GDM1 (cell line): ENCODE data around the gene CDC42EP5.
"Not testable (repeated sequence)": the region's sequence is repeated elsewhere in the genome, so short reads cannot be mapped to it uniquely, and the experiment has no call there.

Experiments used
- DNase-seq: peaks from one replicate; lab custom pipeline; 2025; lab: John Stamatoyannopoulos, UW

Gene CDC42EP5

GRCh38 chr19:54473071-54473891 lies at the start of gene CDC42EP5:
CDC42EP5 (minus strand) TSS chr19:54473296; CDS start chr19:54465547, 7,749 bp downstream.
- no peak for DNase-seq

- DNase-seq: no peak
Observed at GRCh38 chr19:54521860-54522513, 48.9 kb upstream of the CDC42EP5 start.

- no peak for DNase-seq
Observed at GRCh38 chr19:54521022-54521859, 48.1 kb upstream of the CDC42EP5 start.

GRCh38 chr19:54518844-54519243 lies 45.7 kb upstream of the CDC42EP5 start:
- no peak for DNase-seq

- DNase-seq: peak; percentile 26
Observed at GRCh38 chr19:54517483-54517882, 44.4 kb upstream of the CDC42EP5 start.

GRCh38 chr19:54515156-54515555 lies 42.1 kb upstream of the CDC42EP5 start:
- DNase-seq: no peak

- not testable (repeated sequence) for DNase-seq
Observed at GRCh38 chr19:54509200-54509940, 36.3 kb upstream of the CDC42EP5 start.

- DNase-seq: not testable (repeated sequence)
Observed at GRCh38 chr19:54508487-54508886, 35.4 kb upstream of the CDC42EP5 start.

- DNase-seq: no peak
Observed at GRCh38 chr19:54507824-54508223, 34.7 kb upstream of the CDC42EP5 start.

- DNase-seq: not testable (repeated sequence)
Observed at GRCh38 chr19:54507038-54507717, 34.1 kb upstream of the CDC42EP5 start.

- no peak for DNase-seq
Observed at GRCh38 chr19:54506079-54506478, 33.0 kb upstream of the CDC42EP5 start.

GRCh38 chr19:54505542-54505941 lies 32.4 kb upstream of the CDC42EP5 start:
- not testable (repeated sequence) for DNase-seq

- DNase-seq: no peak
Observed at GRCh38 chr19:54502518-54503048, 29.5 kb upstream of the CDC42EP5 start, which contains the start of gene LAIR2. LAIR2 (plus strand) TSS chr19:54502831; CDS start chr19:54502919, 88 bp downstream.

GRCh38 chr19:54498451-54498772 lies 25.3 kb upstream of the CDC42EP5 start:
- DNase-seq: not testable (repeated sequence)

GRCh38 chr19:54497747-54498450 lies 24.8 kb upstream of the CDC42EP5 start:
- not testable (repeated sequence) for DNase-seq

- DNase-seq: not testable (repeated sequence)
Observed at GRCh38 chr19:54495284-54495683, 22.2 kb upstream of the CDC42EP5 start.

GRCh38 chr19:54493967-54494585 lies 21.0 kb upstream of the CDC42EP5 start:
- DNase-seq: no peak

- DNase-seq: not testable (repeated sequence)
Observed at GRCh38 chr19:54493056-54493455, 20.0 kb upstream of the CDC42EP5 start.

GRCh38 chr19:54492568-54492967 lies 19.5 kb upstream of the CDC42EP5 start:
- no peak for DNase-seq

- DNase-seq: no peak
Observed at GRCh38 chr19:54489766-54490165, 16.7 kb upstream of the CDC42EP5 start.
